WTC11 (cell line): Measurements from ENCODE around the gene PI4KA. TPM values are rescaled to one million over a fixed set of nuclear protein-coding genes. Genes with fewer than 3 reads are reported as not detected.
"Not testable (repeated sequence)": the region's sequence is repeated elsewhere in the genome, so short reads cannot be mapped to it uniquely, and the experiment has no call there.

Experiments used
- ATAC-seq: fragments of 200-7000 bp; cut with Tn5 transposase; 2 replicates; pipeline ENCODE4 v1.10.0; 2021; ENCODE audit warnings: mild to moderate bottlenecking, moderate library complexity
- CTCF ChIA-PET: fragments of 300-600 bp; sonication (Branson Sonifier 250); formaldehyde crosslinking; loops from one replicate; lab custom pipeline; 2021; ENCODE audit warnings: antibody characterized with exemption; lab: Charles Lee
- POLR2A ChIA-PET: fragments of 350-600 bp; sonication (Branson Sonifier 250); formaldehyde crosslinking; loops from one replicate; lab custom pipeline; 2021; ENCODE audit warnings: antibody characterized with exemption; lab: Charles Lee
- DNase-seq: peaks from one replicate; pipeline ENCODE4 v3.0.0; 2021; ENCODE audit warnings: low spot score
- H3K27ac Mint-ChIP-seq: 2 replicates; pipeline ENCODE4 v1.8.0; 2021; ENCODE audit warnings: mixed read lengths
- H3K27me3 Mint-ChIP-seq: 2 replicates; pipeline ENCODE4 v1.8.0; 2021; ENCODE audit warnings: low read depth, mild to moderate bottlenecking, moderate library complexity, mixed read lengths
- H3K36me3 Mint-ChIP-seq: 2 replicates; pipeline ENCODE4 v1.8.0; 2021; ENCODE audit warnings: mixed read lengths
- H3K4me1 Mint-ChIP-seq: 2 replicates; pipeline ENCODE4 v1.8.0; 2022; ENCODE audit warnings: mixed read lengths
- H3K4me3 Mint-ChIP-seq: 2 replicates; pipeline ENCODE4 v1.8.0; 2021; ENCODE audit warnings: mild to moderate bottlenecking, moderate library complexity, mixed read lengths
- H3K9me3 Mint-ChIP-seq: 2 replicates; pipeline ENCODE4 v1.8.0; 2021; ENCODE audit warnings: mixed read lengths
- ESRRA ChIP-seq: sonication (generic); formaldehyde crosslinking; IDR thresholded peaks from 2 replicates; pipeline ENCODE4 v1.8.1; 2022; ENCODE audit warnings: mild to moderate bottlenecking, missing genetic modification reagents, borderline replicate concordance
- ZNF396 ChIP-seq: fragments of 250-450 bp; sonication (Bioruptor Pico); IDR thresholded peaks from 2 replicates; pipeline ENCODE4 v1.8.0; 2021; ENCODE audit warnings: mild to moderate bottlenecking, moderate library complexity, borderline replicate concordance
- total RNA-seq: library from RNA; stranded (reverse); gene quantifications from 3 replicates; pipeline ENCODE4 v1.2.3, GENCODE V29; 2021
- TF ChIP-seq, protein P1 (sequence below): sonication (generic); formaldehyde crosslinking; IDR thresholded peaks from 2 replicates; pipeline ENCODE4 v1.8.0; 2022; ENCODE audit warnings: mild to moderate bottlenecking, missing genetic modification reagents
- TF ChIP-seq, protein P2 (sequence below): fragments of 250-450 bp; sonication (Bioruptor Pico); IDR thresholded peaks from 2 replicates; pipeline ENCODE4 v1.9.0; 2021; ENCODE audit warnings: mild to moderate bottlenecking
- TF ChIP-seq, protein P3 (sequence below): fragments of 250-450 bp; sonication (Bioruptor Pico); IDR thresholded peaks from 2 replicates; pipeline ENCODE4 v1.9.0; 2021; ENCODE audit warnings: mild to moderate bottlenecking, borderline replicate concordance

The PI4KA gene
- total RNA-seq, 1 experiment from 2014 or later = 45.5 TPM

DNA sequence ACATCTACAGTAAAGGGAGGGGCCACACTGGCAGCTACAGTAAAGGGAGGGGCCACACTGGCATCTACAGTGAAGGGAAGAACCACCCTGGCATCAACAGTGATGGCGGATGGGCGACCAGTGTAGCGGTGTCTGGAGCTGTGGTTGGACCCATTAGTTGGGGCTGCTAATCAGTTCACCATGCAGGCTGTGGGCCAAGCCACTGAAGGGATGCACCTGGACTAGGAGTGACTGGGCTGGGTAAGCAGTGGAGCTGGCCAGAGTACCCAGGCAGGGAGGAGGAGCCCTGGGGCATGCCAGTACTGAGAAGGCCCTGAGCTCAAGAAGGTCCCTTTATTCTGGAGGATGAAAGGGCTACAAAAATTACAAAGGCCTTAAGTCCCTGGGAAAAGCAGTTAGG is 121.7 kb downstream of the PI4KA start:
- H3K27me3 Mint-ChIP-seq, POLR2A ChIA-PET, H3K27ac Mint-ChIP-seq, H3K9me3 Mint-ChIP-seq, ATAC-seq, H3K4me1 Mint-ChIP-seq, CTCF ChIA-PET, DNase-seq, H3K36me3 Mint-ChIP-seq, H3K4me3 Mint-ChIP-seq: not testable (repeated sequence)

- H3K4me1 Mint-ChIP-seq, POLR2A ChIA-PET, CTCF ChIA-PET, H3K9me3 Mint-ChIP-seq, ATAC-seq, H3K27ac Mint-ChIP-seq, H3K36me3 Mint-ChIP-seq, H3K27me3 Mint-ChIP-seq, H3K4me3 Mint-ChIP-seq, DNase-seq: not testable (repeated sequence)
Measured at GRCh38 chr22:20735356-20736162, 123.1 kb downstream of the PI4KA start.

DNA sequence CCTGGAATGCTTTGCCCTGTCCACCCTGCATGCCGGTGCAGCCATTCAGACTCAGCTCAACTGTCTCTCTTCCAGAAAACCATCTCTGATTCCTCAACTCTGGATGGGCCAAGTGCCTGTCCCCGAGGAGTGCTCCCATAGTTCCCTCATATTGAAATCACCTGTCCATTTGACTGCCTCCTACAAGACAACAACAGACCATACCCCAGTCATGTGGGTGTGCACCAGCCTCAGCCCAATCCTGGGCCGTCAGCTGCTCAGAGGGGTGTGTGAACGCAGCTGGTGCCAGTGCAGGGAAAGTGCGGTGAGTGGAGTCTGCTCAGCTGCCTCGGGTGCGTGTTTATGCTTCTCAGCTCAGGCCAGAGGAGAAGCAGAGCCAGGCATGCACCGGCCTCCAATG is 126.2 kb downstream of the PI4KA start:
- POLR2A ChIA-PET, H3K4me3 Mint-ChIP-seq, ATAC-seq, DNase-seq, H3K36me3 Mint-ChIP-seq, CTCF ChIA-PET, H3K9me3 Mint-ChIP-seq, H3K4me1 Mint-ChIP-seq, H3K27me3 Mint-ChIP-seq: not testable (repeated sequence)
- 0 out of 2 replicates have a peak overlapping the region, but pooled peaks have one; percentile 36 for H3K27ac Mint-ChIP-seq

GRCh38 chr22:20729194-20729593 is 129.4 kb downstream of the PI4KA start:
- ATAC-seq (no peak), DNase-seq (no peak)
- Mint-ChIP-seq H3K27ac (no peak overlapping the region; the same call in 1 of the 2 replicates), H3K4me3 (no peak overlapping the region), H3K9me3 (no peaks in the 10 kb centered on the region), H3K27me3 (no peaks in the 10 kb centered on the region), H3K4me1 (no peaks in the 10 kb centered on the region), H3K36me3 (peaks cover 4% of the 10 kb centered on the region; the same call in 1 of the 2 replicates)
- TF ChIP-seq ESRRA (CRISPR knock-in tag) (no peak), ZNF396 (CRISPR knock-in tag) (no peak)
- TF ChIP-seq, protein P1, sequence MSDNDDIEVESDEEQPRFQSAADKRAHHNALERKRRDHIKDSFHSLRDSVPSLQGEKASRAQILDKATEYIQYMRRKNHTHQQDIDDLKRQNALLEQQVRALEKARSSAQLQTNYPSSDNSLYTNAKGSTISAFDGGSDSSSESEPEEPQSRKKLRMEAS (CRISPR knock-in tag) = no peak
- TF ChIP-seq, protein P2, sequence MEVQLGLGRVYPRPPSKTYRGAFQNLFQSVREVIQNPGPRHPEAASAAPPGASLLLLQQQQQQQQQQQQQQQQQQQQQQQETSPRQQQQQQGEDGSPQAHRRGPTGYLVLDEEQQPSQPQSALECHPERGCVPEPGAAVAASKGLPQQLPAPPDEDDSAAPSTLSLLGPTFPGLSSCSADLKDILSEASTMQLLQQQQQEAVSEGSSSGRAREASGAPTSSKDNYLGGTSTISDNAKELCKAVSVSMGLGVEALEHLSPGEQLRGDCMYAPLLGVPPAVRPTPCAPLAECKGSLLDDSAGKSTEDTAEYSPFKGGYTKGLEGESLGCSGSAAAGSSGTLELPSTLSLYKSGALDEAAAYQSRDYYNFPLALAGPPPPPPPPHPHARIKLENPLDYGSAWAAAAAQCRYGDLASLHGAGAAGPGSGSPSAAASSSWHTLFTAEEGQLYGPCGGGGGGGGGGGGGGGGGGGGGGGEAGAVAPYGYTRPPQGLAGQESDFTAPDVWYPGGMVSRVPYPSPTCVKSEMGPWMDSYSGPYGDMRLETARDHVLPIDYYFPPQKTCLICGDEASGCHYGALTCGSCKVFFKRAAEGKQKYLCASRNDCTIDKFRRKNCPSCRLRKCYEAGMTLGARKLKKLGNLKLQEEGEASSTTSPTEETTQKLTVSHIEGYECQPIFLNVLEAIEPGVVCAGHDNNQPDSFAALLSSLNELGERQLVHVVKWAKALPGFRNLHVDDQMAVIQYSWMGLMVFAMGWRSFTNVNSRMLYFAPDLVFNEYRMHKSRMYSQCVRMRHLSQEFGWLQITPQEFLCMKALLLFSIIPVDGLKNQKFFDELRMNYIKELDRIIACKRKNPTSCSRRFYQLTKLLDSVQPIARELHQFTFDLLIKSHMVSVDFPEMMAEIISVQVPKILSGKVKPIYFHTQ (CRISPR knock-in tag) = no peak
- TF ChIP-seq, protein P3, sequence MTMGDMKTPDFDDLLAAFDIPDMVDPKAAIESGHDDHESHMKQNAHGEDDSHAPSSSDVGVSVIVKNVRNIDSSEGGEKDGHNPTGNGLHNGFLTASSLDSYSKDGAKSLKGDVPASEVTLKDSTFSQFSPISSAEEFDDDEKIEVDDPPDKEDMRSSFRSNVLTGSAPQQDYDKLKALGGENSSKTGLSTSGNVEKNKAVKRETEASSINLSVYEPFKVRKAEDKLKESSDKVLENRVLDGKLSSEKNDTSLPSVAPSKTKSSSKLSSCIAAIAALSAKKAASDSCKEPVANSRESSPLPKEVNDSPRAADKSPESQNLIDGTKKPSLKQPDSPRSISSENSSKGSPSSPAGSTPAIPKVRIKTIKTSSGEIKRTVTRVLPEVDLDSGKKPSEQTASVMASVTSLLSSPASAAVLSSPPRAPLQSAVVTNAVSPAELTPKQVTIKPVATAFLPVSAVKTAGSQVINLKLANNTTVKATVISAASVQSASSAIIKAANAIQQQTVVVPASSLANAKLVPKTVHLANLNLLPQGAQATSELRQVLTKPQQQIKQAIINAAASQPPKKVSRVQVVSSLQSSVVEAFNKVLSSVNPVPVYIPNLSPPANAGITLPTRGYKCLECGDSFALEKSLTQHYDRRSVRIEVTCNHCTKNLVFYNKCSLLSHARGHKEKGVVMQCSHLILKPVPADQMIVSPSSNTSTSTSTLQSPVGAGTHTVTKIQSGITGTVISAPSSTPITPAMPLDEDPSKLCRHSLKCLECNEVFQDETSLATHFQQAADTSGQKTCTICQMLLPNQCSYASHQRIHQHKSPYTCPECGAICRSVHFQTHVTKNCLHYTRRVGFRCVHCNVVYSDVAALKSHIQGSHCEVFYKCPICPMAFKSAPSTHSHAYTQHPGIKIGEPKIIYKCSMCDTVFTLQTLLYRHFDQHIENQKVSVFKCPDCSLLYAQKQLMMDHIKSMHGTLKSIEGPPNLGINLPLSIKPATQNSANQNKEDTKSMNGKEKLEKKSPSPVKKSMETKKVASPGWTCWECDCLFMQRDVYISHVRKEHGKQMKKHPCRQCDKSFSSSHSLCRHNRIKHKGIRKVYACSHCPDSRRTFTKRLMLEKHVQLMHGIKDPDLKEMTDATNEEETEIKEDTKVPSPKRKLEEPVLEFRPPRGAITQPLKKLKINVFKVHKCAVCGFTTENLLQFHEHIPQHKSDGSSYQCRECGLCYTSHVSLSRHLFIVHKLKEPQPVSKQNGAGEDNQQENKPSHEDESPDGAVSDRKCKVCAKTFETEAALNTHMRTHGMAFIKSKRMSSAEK (CRISPR knock-in tag) = no peak
- POLR2A ChIA-PET = no interaction called here
- CTCF ChIA-PET = interaction anchor here (1.2 to 1.3 kb wide), 2 partner anchors 12 to 22 kb away, joined by 3 to 5 read pairs; no protein-coding TSS in a partner anchor
